ENCODE results near the gene TLR3. TPM values are rescaled to one million over a fixed set of nuclear protein-coding genes. Genes with fewer than 3 reads are reported as not detected.
A peak's percentile ranks its signal among the peaks of the same experiment; 100 is the strongest.

TLR3 gene
- total RNA-seq = 10 to 100 TPM in 2 of 6 experiments, 1 to 10 TPM in 4; 6.8 to 14.9 (median 9.2) TPM
- long read RNA-seq = 0 reads

GRCh38 chr4:186068581-186069348 lies at the start of gene TLR3:
TSS of gene TLR3 (plus strand) at chr4:186069156. CDS start at chr4:186076620, 7,464 bp downstream.
- H3K4me3 ChIP-seq = peak within 1 kb of the TSS; percentile 43 to 54 (median 50)
- DNase-seq = no peak

GRCh38 chr4:186019269-186019668 lies 49.7 kb upstream of the TLR3 start:
- ATAC-seq (no peak), DNase-seq (no peak)
- H3K27me3 ChIP-seq = no peaks in the 10 kb centered on the region
- H3K4me3 ChIP-seq = no peak overlapping the region
- H3K4me1 ChIP-seq = no peaks in the 10 kb centered on the region
- TF ChIP-seq POLR2A (IDR thresholded peaks at IDR 0.05) = no peak
- no peak for TF ChIP-seq CTCF (IDR thresholded peaks at IDR 0.05)
- intact Hi-C loops (cut with DNase I) = loop anchor here in 1 of 2 donors (10.0 kb wide), 1 partner anchor 374 kb away; no protein-coding TSS in a partner anchor
- H3K27ac ChIP-seq = no peak overlapping the region
- no peaks in the 10 kb centered on the region for H3K36me3 ChIP-seq
- H3K9me3 ChIP-seq = no peaks in the 10 kb centered on the region

More at GRCh38 chr4:186068581-186069348, at the start of gene TLR3:
- H3K36me3 ChIP-seq = no peaks in the 10 kb centered on the region
- TF ChIP-seq POLR2A (IDR thresholded peaks at IDR 0.05) = no peak
- no peak for TF ChIP-seq CTCF (IDR thresholded peaks at IDR 0.05)
- H3K27me3 ChIP-seq = no peaks in the 10 kb centered on the region
- WGBS (ENCODE audit: insufficient coverage, low coverage, low lambda C conversion rate, missing lambda C conversion rate) = under 1% methylated on average over 12 of the region's 12 CpGs
- H3K27ac ChIP-seq = peak within 1 kb of the TSS; percentile 47 to 83 (median 52)
- intact Hi-C loops (cut with DNase I) = loop anchor here in 1 of 2 donors (10.0 kb wide), 1 partner anchor 66 kb away; no protein-coding TSS in a partner anchor
- H3K4me1 ChIP-seq = peaks cover 0 to 6% (median 0%) of the 10 kb centered on the region in 4 donors
- H3K9me3 ChIP-seq = no peaks in the 10 kb centered on the region
- peak; percentile 64 to 74 (median 70) for ATAC-seq

- ATAC-seq (no peak), DNase-seq (no peak)
- H3K4me1 ChIP-seq = peaks cover 0 to 9% (median 0%) of the 10 kb centered on the region in 4 donors
- no peak overlapping the region for H3K4me3 ChIP-seq
- no peaks in the 10 kb centered on the region for H3K27me3 ChIP-seq
- no peaks in the 10 kb centered on the region for H3K9me3 ChIP-seq
- no peak overlapping the region for H3K27ac ChIP-seq
- intact Hi-C loops (cut with DNase I) = no loop called here
- WGBS (ENCODE audit: insufficient coverage, low coverage, low lambda C conversion rate, missing lambda C conversion rate) = 86% methylated on average over 13 of the region's 17 CpGs
- no peaks in the 10 kb centered on the region for H3K36me3 ChIP-seq
- TF ChIP-seq POLR2A (IDR thresholded peaks at IDR 0.05) (no peak), CTCF (IDR thresholded peaks at IDR 0.05) (no peak)
Measured at GRCh38 chr4:186020106-186020792, 48.7 kb upstream of the TLR3 start.

- 86% methylated on average over 14 of the region's 15 CpGs for WGBS (ENCODE audit: insufficient coverage, low coverage, low lambda C conversion rate, missing lambda C conversion rate)
- H3K4me3 ChIP-seq = no peak overlapping the region
- no peak overlapping the region for H3K27ac ChIP-seq
- no peaks in the 10 kb centered on the region for H3K27me3 ChIP-seq
- no peaks in the 10 kb centered on the region for H3K9me3 ChIP-seq
- TF ChIP-seq POLR2A (IDR thresholded peaks at IDR 0.05) (no peak), CTCF (IDR thresholded peaks at IDR 0.05) (no peak)
- peaks cover 0 to 9% (median 0%) of the 10 kb centered on the region in 4 donors for H3K4me1 ChIP-seq
- intact Hi-C loops (cut with DNase I) = no loop called here
- DNase-seq (no peak), ATAC-seq (no peak)
- no peaks in the 10 kb centered on the region for H3K36me3 ChIP-seq
Measured at GRCh38 chr4:186020793-186021407, 48.1 kb upstream of the TLR3 start.
